HG02852 (cell line): ENCODE results near the gene CBFB.
"Not testable (repeated sequence)": the region's sequence is repeated elsewhere in the genome, so short reads cannot be mapped to it uniquely, and the experiment has no call there.

Experiments used
- ATAC-seq: cut with Tn5 transposase; IDR thresholded peaks from one replicate; pipeline ENCODE4 v1.9.1; 2021; ENCODE audit warnings: mild to moderate bottlenecking, moderate library complexity; ENCODE audit not compliant: unreplicated experiment

Gene CBFB

GRCh38 chr16:67028696-67029253, at the start of gene CBFB:
Gene CBFB, plus strand, starts transcription at chr16:67029149. Its CDS starts 259 bp downstream, at chr16:67029408.
- ATAC-seq, result peak; percentile 71

DNA sequence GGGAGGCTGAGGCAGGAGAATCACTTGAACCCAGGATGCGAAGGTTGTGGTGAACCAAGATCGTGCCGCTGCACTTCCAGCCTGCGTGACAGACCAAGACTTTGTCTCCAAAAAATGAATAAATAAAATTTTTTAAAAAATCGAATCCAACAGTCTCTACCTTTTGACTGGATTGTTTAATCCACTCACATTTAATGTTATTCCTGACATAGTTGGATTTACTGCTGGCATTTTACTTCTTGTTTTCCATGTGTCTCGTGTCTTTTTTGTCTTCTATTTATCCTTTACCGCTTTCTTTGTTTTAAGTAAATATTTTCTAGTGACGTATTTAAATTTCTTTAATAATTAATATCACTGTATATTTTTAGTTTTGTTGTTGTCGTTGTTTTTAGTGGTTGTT, 45.9 kb upstream of the CBFB start:
- ATAC-seq, result no peak

GRCh38 chr16:66984892-66985311, 44.0 kb upstream of the CBFB start:
- ATAC-seq, result no peak

DNA sequence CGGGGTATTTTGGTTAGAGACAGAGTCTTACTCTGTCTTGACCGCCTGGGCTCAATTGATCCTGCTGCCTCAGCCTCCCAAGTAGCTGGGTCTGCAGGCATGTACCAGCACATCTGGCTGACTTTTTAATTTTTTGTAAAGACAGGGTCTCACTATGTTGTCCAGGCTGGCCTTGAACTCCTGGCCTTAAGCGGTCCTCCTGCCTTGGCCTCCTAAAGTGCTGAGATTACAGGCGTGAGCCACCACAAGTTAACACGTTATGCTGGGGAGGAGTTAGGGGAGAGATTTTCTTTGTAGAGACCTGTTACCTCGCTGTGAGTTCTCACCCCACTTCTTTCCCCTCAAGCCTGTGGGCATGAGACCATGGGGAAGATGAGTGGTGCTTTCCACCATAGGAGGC, 42.4 kb upstream of the CBFB start:
- ATAC-seq, result no peak

DNA sequence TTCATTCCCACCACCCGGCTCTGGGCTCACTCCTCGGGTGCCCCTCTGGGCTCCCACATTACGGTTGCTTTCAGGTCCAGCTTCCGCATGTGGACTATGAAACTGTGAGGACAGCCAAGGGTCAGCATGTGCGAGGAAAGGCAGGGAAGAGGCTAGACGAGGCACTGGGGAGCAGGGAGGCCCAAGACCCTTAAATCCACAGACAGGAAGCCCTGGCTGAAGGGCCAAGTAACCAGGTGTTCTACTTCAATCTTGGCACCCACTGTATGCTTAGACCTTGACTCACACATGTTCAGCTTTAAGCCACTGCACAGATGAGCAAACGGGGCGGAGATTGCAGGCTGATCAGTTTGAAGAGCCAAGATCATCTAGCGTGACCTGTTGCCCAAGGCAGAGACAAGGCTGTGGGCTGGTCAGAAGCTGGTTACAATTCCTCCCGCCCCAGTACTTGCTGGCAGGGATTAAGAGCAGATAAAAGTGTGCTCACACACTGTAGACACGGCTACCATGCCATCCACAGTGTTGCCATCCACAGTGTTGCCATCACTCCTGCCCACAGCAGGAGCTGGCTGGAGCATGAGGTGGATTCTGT, 40.7 kb upstream of the CBFB start, which contains the start of gene CES4A:
TSS of gene CES4A (plus strand) at position 393 of the 592 bp plus-strand sequence. CDS start at position 577, 184 bp downstream.
- ATAC-seq, result no peak

- no peak for ATAC-seq
Measured at GRCh38 chr16:66991545-66992077, 37.3 kb upstream of the CBFB start.

- ATAC-seq, result not testable (repeated sequence)
Measured at GRCh38 chr16:66993558-66993957, 35.4 kb upstream of the CBFB start.

- no peak for ATAC-seq
Measured at GRCh38 chr16:66996324-66996982, 32.5 kb upstream of the CBFB start.

DNA sequence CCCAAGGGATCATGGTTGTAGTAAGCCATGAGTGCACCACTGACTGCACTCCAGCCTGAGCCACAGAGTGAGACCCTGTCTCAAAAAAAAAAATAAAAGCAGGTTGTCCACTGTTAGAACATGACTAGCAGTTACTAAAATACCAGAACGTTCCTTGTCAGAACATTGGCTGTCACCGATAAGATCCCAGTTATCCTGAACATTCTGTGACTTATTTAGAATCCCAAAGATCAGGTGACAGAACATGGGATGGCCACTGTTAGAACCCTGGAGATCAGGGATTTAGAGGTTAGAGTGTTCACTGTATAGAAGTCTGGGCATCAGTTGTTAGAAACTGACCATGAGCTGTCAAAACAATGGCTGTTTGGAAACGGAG, 32.0 kb upstream of the CBFB start:
- no peak for ATAC-seq

DNA sequence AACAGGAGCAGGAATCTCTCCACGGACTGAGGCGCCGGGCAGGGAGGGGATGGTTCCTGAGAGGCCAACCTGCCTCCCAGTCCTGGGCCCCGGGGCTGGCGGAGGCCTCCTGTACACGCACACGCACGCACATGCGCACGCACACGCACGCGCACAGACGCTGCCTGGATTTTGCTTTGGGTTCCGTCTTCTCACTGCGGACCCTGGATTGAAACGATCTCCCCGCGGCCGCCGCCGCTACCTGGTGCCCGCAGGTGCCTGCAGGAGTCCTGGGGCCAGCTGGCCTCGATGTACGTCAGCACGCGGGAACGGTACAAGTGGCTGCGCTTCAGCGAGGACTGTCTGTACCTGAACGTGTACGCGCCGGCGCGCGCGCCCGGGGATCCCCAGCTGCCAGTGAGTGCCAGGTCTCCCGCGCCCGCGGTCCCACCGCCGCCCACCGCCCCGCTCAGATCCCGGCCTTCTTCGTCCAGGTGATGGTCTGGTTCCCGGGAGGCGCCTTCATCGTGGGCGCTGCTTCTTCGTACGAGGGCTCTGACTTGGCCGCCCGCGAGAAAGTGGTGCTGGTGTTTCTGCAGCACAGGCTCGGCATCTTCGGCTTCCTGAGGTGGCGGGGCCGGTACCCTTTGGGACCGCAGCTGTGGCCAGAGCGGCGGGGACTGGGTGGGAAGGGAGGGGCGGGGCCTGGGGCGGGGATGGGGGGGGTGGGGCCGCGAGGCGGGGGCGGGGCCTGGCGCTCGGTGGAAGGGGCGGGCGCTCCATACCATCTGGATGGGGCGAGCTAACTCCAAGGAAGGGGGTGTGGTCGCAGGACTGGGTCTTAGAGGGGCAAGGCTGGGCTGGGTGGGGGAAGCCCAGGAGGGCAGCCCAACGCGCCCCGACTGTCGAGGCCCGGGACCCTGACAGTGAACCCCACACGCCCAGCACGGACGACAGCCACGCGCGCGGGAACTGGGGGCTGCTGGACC, 28.3 kb upstream of the CBFB start:
- peak; percentile 47 for ATAC-seq

- ATAC-seq, result no peak
Measured at GRCh38 chr16:67001726-67002125, 27.2 kb upstream of the CBFB start.

DNA sequence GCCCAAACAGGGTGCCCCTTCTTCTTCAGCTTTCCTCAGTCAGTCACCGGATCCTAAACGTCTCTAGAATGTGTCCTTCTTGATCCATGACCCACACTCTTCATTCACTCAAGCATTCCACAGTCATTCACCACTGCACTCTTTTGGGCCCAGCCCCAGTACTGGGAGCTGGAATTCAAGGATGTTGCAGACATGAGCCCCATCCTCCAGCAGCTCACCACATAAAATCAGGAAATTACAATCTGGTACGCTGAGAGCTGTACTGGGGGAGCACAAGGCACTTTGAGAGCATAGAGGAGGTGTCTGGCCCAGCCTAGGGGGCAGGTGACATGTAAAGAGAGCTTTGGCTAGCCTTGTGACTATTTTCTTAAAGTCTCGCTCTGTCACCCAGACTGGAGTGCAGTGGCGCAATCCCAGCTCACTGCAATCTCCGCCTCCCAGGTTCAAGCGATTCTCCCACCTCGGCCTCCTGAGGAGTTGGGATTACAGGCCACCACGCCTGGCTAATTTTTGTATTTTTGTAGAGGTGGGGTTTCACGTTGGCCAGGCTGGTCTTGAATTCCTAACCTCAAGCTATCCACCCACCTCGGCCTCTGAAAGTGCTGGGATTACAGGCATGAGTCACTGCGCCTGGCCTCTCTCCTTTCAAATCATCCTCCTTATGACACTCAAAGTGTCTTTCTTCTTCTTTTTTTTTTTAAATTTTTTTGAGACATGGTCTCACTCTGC, 21.9 kb upstream of the CBFB start:
- no peak for ATAC-seq

DNA sequence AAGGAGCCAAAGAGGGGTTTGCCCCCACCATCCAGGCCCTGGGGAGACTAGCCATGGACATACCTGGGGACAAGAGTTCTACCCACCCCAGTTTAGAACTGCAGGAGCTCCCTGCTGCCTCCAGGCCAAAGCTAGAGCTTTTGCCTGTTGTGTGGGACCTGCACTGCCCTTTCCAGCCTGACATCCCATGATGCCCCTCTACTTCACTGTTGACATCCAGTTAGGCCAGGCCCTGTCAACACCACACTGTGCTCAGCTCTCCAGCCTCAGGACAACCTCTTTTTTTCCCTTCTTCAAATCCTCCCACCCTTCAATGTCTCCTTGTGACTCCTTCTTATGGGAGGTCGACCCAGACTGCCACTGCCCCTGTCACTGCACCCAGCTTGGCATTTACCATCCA, 19.8 kb upstream of the CBFB start:
- ATAC-seq, result no peak

DNA sequence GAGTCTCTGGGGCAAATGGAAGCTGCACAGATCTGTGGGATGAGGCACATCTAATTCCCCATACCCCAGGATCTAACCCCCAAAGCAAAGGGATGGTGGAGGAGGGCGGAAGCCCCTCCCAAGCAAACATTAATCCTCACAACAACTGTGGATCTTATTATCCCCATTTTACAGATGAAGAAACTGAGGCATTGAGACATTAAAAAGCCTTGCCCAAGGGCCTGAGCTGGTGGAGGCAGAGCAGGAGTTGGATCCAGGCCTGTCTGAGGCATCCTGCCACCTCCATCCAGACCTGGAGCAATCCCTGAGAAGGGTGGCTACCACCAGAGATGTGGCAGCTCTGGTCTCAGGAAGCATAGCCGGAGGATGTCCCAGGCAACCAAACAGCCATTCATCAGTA, 17.7 kb upstream of the CBFB start:
- no peak for ATAC-seq

DNA sequence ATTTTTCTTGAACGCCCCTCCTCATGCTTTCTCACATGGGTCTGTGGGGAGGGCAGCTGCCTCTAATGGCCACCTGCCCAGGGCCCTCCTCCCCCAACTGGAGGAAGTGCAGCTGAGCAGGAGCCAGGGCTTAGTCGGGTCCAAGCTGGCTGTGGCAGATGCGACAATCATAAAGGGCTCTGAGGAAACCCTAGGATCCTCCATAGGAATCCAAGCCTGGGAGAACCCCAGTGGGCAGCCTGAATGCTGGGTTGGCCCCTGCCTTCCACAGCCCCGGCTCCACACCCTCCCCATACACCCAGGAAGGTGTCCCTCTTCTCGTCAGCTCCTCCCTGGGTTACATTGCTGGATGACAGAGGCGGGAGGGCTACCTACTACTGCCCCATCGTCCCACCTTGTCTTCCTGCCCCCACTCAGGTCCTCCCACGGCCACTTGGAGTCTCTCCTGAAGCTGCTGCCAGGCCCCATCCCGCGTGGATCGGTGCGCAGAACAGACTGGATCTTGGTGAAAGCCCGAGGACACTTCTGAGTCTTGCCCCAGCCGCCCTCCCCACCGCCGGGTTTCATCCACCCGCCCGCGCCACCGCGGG, 15.6 kb upstream of the CBFB start:
- no peak for ATAC-seq

DNA sequence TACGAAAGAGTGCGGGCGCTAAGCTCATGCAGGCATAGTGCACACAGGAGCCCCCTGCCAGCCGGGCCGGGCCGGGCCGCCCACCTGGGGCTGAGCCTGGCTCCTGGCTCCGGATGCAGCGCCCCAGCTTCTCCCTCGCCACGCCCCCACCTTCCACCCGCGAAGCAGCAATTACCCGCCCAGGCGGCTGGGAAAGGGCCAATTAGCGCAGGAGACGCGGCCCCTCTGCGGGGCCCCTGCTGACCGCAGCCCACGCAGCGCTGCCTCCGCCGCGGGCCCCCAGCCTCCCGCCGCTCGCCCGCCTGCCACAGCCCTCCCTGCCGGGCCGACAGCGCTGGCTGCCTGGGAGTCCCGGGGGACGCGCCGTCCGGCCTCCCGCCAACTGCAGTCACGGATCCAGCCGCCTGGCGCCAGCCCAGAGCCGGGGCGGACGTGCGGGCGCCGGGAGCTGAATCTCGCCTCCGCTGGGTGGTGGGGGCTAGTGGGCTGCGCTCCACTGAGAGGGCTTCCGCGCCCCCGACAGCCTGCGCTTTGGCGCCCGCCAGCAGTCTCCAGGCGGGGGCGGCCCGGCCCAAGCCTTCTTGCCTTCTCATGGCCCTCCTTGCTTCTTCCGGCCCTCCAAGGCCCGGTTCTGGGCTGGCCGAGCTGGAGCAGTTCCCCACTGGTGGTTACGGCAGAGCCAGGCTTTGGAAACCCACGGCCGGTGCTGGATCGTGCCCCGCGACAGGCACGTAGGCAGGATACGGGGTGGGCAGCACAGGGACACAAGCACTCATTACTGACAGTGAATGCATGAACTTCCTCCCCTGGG, 14.9 kb upstream of the CBFB start:
- ATAC-seq, result no peak

- no peak for ATAC-seq
Measured at GRCh38 chr16:67014634-67015312, 14.2 kb upstream of the CBFB start.

DNA sequence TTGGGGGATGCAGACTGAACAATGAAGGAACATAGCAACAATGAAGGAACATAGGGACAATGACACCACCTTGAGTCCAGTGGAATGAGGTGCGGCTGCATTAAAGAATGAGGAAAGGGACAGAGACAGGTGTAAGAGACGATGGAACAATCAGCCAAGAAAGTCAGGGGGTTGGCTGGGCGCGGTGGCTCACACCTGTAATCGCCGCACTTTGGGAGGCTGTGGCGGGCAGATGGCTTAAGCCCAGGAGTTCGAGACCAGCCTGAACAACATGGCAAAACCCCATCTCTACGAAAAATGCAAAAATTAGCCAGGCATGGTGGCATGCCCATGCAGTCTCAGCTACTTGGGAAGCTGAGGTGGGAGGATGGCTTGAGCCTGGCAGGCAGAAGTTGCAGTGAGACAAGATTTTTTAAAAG, 13.6 kb upstream of the CBFB start:
- no peak for ATAC-seq

GRCh38 chr16:67016143-67016542, 12.8 kb upstream of the CBFB start:
- ATAC-seq, result no peak
